ENCODE measurements around the gene PLG. TPM values are rescaled to one million over a fixed set of nuclear protein-coding genes. Genes with fewer than 3 reads are reported as not detected.
"Not testable (repeated sequence)": the region's sequence is repeated elsewhere in the genome, so short reads cannot be mapped to it uniquely, and the experiment has no call there.

Gene PLG
- total RNA-seq, 2 donors from 2014 or later: not detected

GRCh38 chr6:160679402-160679769, 22.7 kb upstream of the PLG start:
- ATAC-seq (ENCODE audit: insufficient number of reproducible peaks, low FRiP score, low read depth): no peak
- no peak for TF ChIP-seq CTCF (IDR thresholded peaks at IDR 0.05)

GRCh38 chr6:160685101-160685761, 16.8 kb upstream of the PLG start:
- H3K27me3 ChIP-seq (replicated peaks; ENCODE audit: insufficient read depth); ATAC-seq (ENCODE audit: insufficient number of reproducible peaks, low FRiP score, low read depth); H3K4me1 ChIP-seq (ENCODE audit: control insufficient read depth in 1 of 2, low read depth in 2 of 2); H3K36me3 ChIP-seq; H3K27ac ChIP-seq; H3K4me3 ChIP-seq; DNase-seq (ENCODE audit: low spot score); H3K9me3 ChIP-seq: not testable (repeated sequence)

More at GRCh38 chr6:160679402-160679769, 22.7 kb upstream of the PLG start:
- H3K27me3 ChIP-seq (replicated peaks; ENCODE audit: insufficient read depth): no peaks in the 10 kb centered on the region
- no peaks in the 10 kb centered on the region for H3K9me3 ChIP-seq
- no peak overlapping the region for H3K4me3 ChIP-seq
- no peaks in the 10 kb centered on the region for H3K4me1 ChIP-seq (ENCODE audit: control insufficient read depth in 1 of 2, low read depth in 2 of 2)
- no peak overlapping the region for H3K27ac ChIP-seq
- H3K36me3 ChIP-seq: no peaks in the 10 kb centered on the region
- no peak for DNase-seq (ENCODE audit: low spot score)

- DNase-seq (ENCODE audit: low spot score) (no peak), ATAC-seq (ENCODE audit: insufficient number of reproducible peaks, low FRiP score, low read depth) (no peak)
- no peaks in the 10 kb centered on the region for H3K9me3 ChIP-seq
- no peaks in the 10 kb centered on the region for H3K27me3 ChIP-seq (replicated peaks; ENCODE audit: insufficient read depth)
- no peak for TF ChIP-seq CTCF (IDR thresholded peaks at IDR 0.05)
- H3K27ac ChIP-seq: no peak overlapping the region
- H3K4me3 ChIP-seq: no peak overlapping the region
- no peaks in the 10 kb centered on the region for H3K36me3 ChIP-seq
- no peaks in the 10 kb centered on the region for H3K4me1 ChIP-seq (ENCODE audit: control insufficient read depth in 1 of 2, low read depth in 2 of 2)
Measured at GRCh38 chr6:160685762-160686450, 16.1 kb upstream of the PLG start.

GRCh38 chr6:160690458-160690857, 11.6 kb upstream of the PLG start:
- H3K4me1 ChIP-seq (ENCODE audit: control insufficient read depth in 1 of 2, low read depth in 2 of 2): no peaks in the 10 kb centered on the region
- H3K36me3 ChIP-seq: no peaks in the 10 kb centered on the region
- H3K4me3 ChIP-seq: no peak overlapping the region
- no peaks in the 10 kb centered on the region for H3K9me3 ChIP-seq
- no peak overlapping the region for H3K27ac ChIP-seq
- ATAC-seq (ENCODE audit: insufficient number of reproducible peaks, low FRiP score, low read depth) (no peak), DNase-seq (ENCODE audit: low spot score) (no peak)
- H3K27me3 ChIP-seq (replicated peaks; ENCODE audit: insufficient read depth): no peaks in the 10 kb centered on the region
- no peak for TF ChIP-seq CTCF (IDR thresholded peaks at IDR 0.05)

- ATAC-seq (ENCODE audit: insufficient number of reproducible peaks, low FRiP score, low read depth): no peak
- TF ChIP-seq CTCF (IDR thresholded peaks at IDR 0.05): no peak
- Histone ChIP-seq H3K4me3 (no peak overlapping the region), H3K4me1 (ENCODE audit: control insufficient read depth in 1 of 2, low read depth in 2 of 2) (no peaks in the 10 kb centered on the region), H3K27ac (no peak overlapping the region), H3K27me3 (replicated peaks; ENCODE audit: insufficient read depth) (no peaks in the 10 kb centered on the region), H3K9me3 (no peaks in the 10 kb centered on the region), H3K36me3 (no peaks in the 10 kb centered on the region)
- no peak for DNase-seq (ENCODE audit: low spot score)
Measured at GRCh38 chr6:160691617-160692016, 10.4 kb upstream of the PLG start.
